Measurements from ENCODE around the gene CHCHD3. TPM values are rescaled to one million over a fixed set of nuclear protein-coding genes. Genes with fewer than 3 reads are reported as not detected.

The CHCHD3 gene
- total RNA-seq: 10 to 100 TPM; 33.9 to 37.2 (median 35.8) TPM

DNA sequence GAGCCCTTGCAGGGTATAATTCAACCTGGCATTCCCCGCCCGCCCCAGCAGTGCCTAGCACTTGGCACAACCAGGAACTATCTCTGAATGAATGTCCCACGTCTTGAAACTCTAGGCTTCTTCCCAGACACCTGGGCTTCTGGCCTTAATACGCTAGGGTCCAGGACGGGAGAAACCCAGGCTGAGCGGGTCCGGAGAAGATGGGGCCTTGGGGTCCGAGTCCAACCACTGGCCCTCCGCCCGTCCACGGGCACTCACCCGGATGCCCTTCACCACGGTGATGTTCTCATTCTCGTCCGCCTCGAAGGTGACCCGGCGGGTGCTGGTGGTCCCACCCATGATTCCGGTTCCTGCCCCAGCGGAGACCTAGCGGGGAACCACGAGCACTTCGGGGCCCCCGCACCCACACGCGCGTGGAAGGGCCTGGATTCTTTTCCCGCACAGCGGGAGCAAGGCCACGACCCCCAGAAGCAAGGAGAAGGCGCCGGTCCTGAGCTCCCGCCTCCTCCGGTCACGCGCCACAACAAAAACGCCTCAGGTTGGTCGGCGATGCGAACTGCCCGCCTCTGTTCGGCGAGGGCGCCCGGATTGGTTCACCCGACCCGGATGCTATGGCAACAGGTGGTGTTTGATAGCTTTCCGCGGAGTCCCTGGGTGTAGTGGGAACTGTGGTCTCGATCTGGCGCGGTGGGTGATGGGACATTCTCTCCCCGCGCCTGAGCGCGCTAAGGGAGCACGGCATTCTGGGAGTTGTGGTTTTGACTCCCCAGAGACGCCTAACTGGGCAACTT lies at the start of gene CHCHD3:
TSS of gene CHCHD3 (minus strand) at position 492 of the 791 bp plus-strand sequence. CDS start at position 339, 153 bp downstream.
- WGBS: 0% methylated on average over 22 of the region's 58 CpGs
- Histone ChIP-seq H3K27me3 (no peaks in the 10 kb centered on the region), H3K4me1 (peaks cover 21% of the 10 kb centered on the region), H3K36me3 (no peaks in the 10 kb centered on the region), H3K9me3 (no peaks in the 10 kb centered on the region), H3K27ac (peak within 1 kb of the TSS; percentile 89), H3K4me3 (peak within 1 kb of the TSS; percentile 97)
- TF ChIP-seq CTCF (IDR thresholded peaks at IDR 0.05) (no peak), POLR2AphosphoS5 (IDR thresholded peaks at IDR 0.05) (peak in 2 of 3 donors; percentile 29 to 43), EP300 (IDR thresholded peaks at IDR 0.05) (no peak), POLR2A (IDR thresholded peaks at IDR 0.05) (peak in 1 of 2 donors; percentile 35)
- peak; percentile 98 for DNase-seq (ENCODE audit: low spot score in 2 of 2)

DNA sequence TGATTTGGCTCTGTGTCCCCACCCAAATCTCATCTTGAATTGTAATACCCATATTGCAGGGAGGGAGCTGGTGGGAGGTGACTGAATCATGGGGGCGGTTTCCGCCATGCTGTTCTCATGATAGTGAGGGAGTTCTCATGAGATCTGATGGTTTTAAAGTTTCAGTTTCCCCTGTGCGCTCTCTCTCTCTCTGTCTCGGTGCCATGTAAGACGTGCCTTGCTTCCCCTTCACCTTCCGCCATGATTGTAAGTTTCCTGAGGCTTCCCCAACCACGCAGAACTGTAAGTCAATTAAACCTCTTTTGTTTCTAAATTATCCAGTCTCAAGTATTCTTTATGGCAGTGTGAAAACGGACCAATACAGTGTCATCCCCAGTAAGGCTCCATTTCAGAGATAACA lies 48.3 kb upstream of the CHCHD3 start:
- WGBS: 95% methylated on average over 8 of the region's 8 CpGs
- TF ChIP-seq EP300 (IDR thresholded peaks at IDR 0.05): no peak
- TF ChIP-seq POLR2A (IDR thresholded peaks at IDR 0.05): no peak
- no peak for TF ChIP-seq CTCF (IDR thresholded peaks at IDR 0.05)
- no peak for TF ChIP-seq POLR2AphosphoS5 (IDR thresholded peaks at IDR 0.05)

DNA sequence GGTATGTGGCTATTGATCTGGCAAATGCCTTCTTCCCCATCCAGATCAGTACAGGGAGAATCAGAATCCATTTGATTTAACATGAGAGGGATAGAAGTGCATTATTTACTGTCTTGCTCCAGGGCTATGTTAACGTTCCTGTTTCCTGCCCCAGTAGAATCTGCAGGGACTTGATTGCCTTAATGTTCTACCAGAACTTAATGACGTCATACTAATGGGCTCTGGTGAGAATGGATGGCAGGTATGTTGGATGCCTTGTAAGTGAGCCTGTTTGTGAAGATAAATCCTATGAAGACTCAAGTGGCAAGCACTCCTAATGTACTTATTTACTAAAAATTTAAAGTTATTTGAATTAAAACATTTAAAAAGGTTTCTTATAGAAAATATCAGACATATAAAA lies 44.5 kb upstream of the CHCHD3 start:
- Histone ChIP-seq H3K36me3 (no peaks in the 10 kb centered on the region), H3K4me3 (no peak overlapping the region), H3K4me1 (no peaks in the 10 kb centered on the region), H3K27ac (no peak overlapping the region), H3K27me3 (no peaks in the 10 kb centered on the region), H3K9me3 (no peaks in the 10 kb centered on the region)
- TF ChIP-seq EP300 (IDR thresholded peaks at IDR 0.05): no peak
- no peak for TF ChIP-seq CTCF (IDR thresholded peaks at IDR 0.05)
- TF ChIP-seq POLR2A (IDR thresholded peaks at IDR 0.05): no peak
- TF ChIP-seq POLR2AphosphoS5 (IDR thresholded peaks at IDR 0.05): no peak
- no peak for DNase-seq (ENCODE audit: low spot score in 2 of 2)
- WGBS: 23% methylated on average over 2 of the region's 2 CpGs

More for the DNA sequence above, 48.3 kb upstream of the CHCHD3 start:
- DNase-seq (ENCODE audit: low spot score in 2 of 2): no peak
- no peaks in the 10 kb centered on the region for H3K36me3 ChIP-seq
- H3K9me3 ChIP-seq: no peaks in the 10 kb centered on the region
- no peak overlapping the region for H3K27ac ChIP-seq
- H3K27me3 ChIP-seq: no peaks in the 10 kb centered on the region
- no peaks in the 10 kb centered on the region for H3K4me1 ChIP-seq
- no peak overlapping the region for H3K4me3 ChIP-seq

DNA sequence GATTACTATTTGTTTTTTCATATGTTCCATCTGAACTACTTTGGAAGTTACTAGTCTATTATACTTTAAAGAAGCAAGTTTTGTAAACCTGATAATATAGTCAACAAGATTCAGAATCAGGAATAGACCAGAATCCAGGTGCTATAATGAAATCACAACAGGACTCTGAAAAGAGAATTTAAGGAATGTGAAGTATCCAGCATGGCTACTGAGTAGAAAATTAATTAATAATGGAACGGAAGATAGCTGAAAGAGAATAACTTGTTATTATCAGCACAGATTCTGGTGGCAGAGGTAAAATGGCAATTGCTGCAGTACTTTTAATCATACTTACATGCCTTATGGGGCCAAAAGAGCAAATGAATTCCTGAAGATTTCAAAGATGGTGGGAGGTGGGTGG lies 43.1 kb upstream of the CHCHD3 start:
- no peak overlapping the region for H3K4me3 ChIP-seq
- no peaks in the 10 kb centered on the region for H3K27me3 ChIP-seq
- 0% methylated on average over 1 of the region's 1 CpG for WGBS
- H3K9me3 ChIP-seq: no peaks in the 10 kb centered on the region
- no peaks in the 10 kb centered on the region for H3K4me1 ChIP-seq
- H3K36me3 ChIP-seq: no peaks in the 10 kb centered on the region
- no peak for DNase-seq (ENCODE audit: low spot score in 2 of 2)
- H3K27ac ChIP-seq: no peak overlapping the region
- TF ChIP-seq EP300 (IDR thresholded peaks at IDR 0.05) (no peak), POLR2AphosphoS5 (IDR thresholded peaks at IDR 0.05) (no peak), POLR2A (IDR thresholded peaks at IDR 0.05) (no peak)

DNA sequence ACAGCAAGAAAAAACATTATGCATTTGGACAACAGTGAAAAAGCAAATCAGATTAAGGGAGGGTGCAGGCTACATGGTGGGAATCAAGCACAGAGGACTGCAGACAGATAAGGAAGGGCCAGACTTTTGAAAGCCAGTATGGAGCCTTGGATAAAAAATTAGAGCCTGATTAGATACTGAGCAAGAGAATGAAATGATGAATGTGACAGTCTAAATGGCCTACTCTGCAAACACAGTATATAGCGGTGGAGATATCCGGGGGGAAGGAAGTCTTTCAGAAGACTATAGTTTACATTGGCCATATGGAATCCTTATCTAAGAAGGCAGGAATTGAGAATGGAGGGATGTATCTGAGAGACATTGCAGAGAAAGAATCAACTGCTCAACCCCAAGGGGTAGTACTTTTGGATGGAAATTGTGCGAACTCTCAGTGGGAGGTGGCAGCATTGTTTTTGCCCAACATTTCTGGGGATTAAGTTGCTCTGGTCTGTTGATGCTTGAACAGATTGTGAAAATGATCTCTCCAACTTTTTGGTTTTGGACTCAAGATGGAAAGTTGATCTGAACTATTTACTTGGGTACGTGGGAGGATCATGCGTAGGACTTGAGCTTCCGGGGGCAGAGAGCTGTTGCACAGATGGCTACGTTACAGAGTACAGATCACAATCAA lies 39.4 kb upstream of the CHCHD3 start:
- DNase-seq (ENCODE audit: low spot score in 2 of 2): no peak
- no peaks in the 10 kb centered on the region for H3K27me3 ChIP-seq
- no peaks in the 10 kb centered on the region for H3K9me3 ChIP-seq
- WGBS: 78% methylated on average over 7 of the region's 7 CpGs
- no peaks in the 10 kb centered on the region for H3K4me1 ChIP-seq
- TF ChIP-seq EP300 (IDR thresholded peaks at IDR 0.05) (no peak), POLR2AphosphoS5 (IDR thresholded peaks at IDR 0.05) (no peak), POLR2A (IDR thresholded peaks at IDR 0.05) (no peak), CTCF (IDR thresholded peaks at IDR 0.05) (no peak)
- no peak overlapping the region for H3K4me3 ChIP-seq
- H3K27ac ChIP-seq: no peak overlapping the region
- no peaks in the 10 kb centered on the region for H3K36me3 ChIP-seq
